A549 (cell line): Measurements from ENCODE around the gene SLC2A14. TPM values are rescaled to one million over a fixed set of nuclear protein-coding genes. Genes with fewer than 3 reads are reported as not detected.
A peak's percentile ranks its signal among the peaks of the same experiment; 100 is the strongest.
"Not testable (repeated sequence)": the region's sequence is repeated elsewhere in the genome, so short reads cannot be mapped to it uniquely, and the experiment has no call there.

Experiments
- ATAC-seq, 2 experiments: fragments of 200-7000 bp in 1 of 2; fragments of >200 bp in 1 of 2; cut with Nextera tagmentation in 1 of 2; cut with Tn5 transposase in 1 of 2; 3 replicates each; pipeline versions ENCODE4 v1.8.0 to v1.9.1; 2018 to 2020; ENCODE audit warnings: mild to moderate bottlenecking in 1 of 2, moderate library complexity in 1 of 2
- CTCF ChIA-PET: fragments of 300-600 bp; sonication (Branson Sonifier 250); formaldehyde crosslinking; extraction: SDS; loops from one replicate; lab custom pipeline; 2021; ENCODE audit warnings: antibody characterized with exemption, inconsistent platforms; lab: Yijun Ruan, JAX
- POLR2A ChIA-PET: fragments of 350-600 bp; formaldehyde crosslinking; extraction: SDS; loops from one replicate; lab custom pipeline; 2021; ENCODE audit warnings: antibody characterized with exemption, inconsistent platforms; lab: Yijun Ruan, JAX
- DNase-seq, 2 experiments: peaks; one replicate each; pipeline versions ENCODE4 v3.0.0 to v3.0.0-alpha.2; 2011 to 2016; ENCODE audit warnings: low read depth in 1 of 2, low spot score in 1 of 2
- FAIRE-seq: peaks from 2 replicates; lab custom pipeline; 2011; peaks lifted over from hg19 to GRCh38; lab: Jason Lieb, UNC
- H3K27ac ChIP-seq, 2 experiments: fragments of >200 bp; sonication (Bioruptor Twin); formaldehyde crosslinking; 3 replicates each; pipeline ENCODE4 v1.5.1; 2016 to 2017
- H3K4me1 ChIP-seq: fragments of >200 bp; sonication (Bioruptor Twin); formaldehyde crosslinking; 3 replicates; pipeline ENCODE4 v1.6.1; 2016
- H3K4me2 ChIP-seq: fragments of >200 bp; sonication (Bioruptor Twin); formaldehyde crosslinking; 3 replicates; pipeline ENCODE4 v1.6.1; 2016
- H3K4me3 ChIP-seq: fragments of >200 bp; sonication (Bioruptor Twin); formaldehyde crosslinking; 3 replicates; pipeline ENCODE4 v1.5.1; 2016
- H3K9me3 ChIP-seq: fragments of >200 bp; sonication (Bioruptor Twin); formaldehyde crosslinking; 3 replicates; pipeline ENCODE4 v1.6.1; 2016
- EHMT2 ChIP-seq: fragments of 200-600 bp; sonication (generic); IDR thresholded peaks from 2 replicates; pipeline ENCODE4 v1.6.1; 2016; ENCODE audit warnings: antibody characterized with exemption, low read depth, mild to moderate bottlenecking, moderate library complexity
- FOSB ChIP-seq: fragments of 250-450 bp; sonication (Bioruptor Pico); IDR thresholded peaks from 2 replicates; pipeline ENCODE4 v1.5.0; 2020; ENCODE audit warnings: mild to moderate bottlenecking, moderate library complexity
- MAFK ChIP-seq: fragments of 450-650 bp; IDR thresholded peaks from 2 replicates; pipeline ENCODE4 v1.6.1; 2014; ENCODE audit not compliant: partially characterized antibody
- POLR2AphosphoS2 ChIP-seq: conservative IDR thresholded peaks from 2 replicates; pipeline ENCODE4 v1.6.1; 2012; ENCODE audit warnings: low read length, improper control_type of control experiment, inconsistent platforms
- RAD21 ChIP-seq, 2 experiments: fragments of >200 bp in 1 of 2; sonication (Bioruptor Twin) in 1 of 2; formaldehyde crosslinking in 1 of 2; IDR thresholded peaks in 1 of 2; conservative IDR thresholded peaks in 1 of 2; 2 replicates in 1 of 2; 3 replicates in 1 of 2; pipeline ENCODE4 v1.6.1; 2012 to 2018; ENCODE audit warnings: inconsistent platforms in 1 of 2
- SMC3 ChIP-seq: fragments of >200 bp; sonication (Bioruptor Twin); formaldehyde crosslinking; IDR thresholded peaks from 3 replicates; pipeline ENCODE4 v1.6.1; 2018; ENCODE audit warnings: inconsistent platforms
- TFCP2L1 ChIP-seq: fragments of 250-450 bp; sonication (Bioruptor Pico); IDR thresholded peaks from 2 replicates; pipeline ENCODE4 v1.5.0; 2021; ENCODE audit warnings: mild to moderate bottlenecking
- WGBS: methylation state at CpG from one replicate; pipeline ENCODE4 v1.1.6; 2017; ENCODE audit errors: missing lambda C conversion rate; 5-methylcytosine and 5-hydroxymethylcytosine counted together
- polyA plus RNA-seq, 4 experiments: library from polyadenylated mRNA; depleted of rRNA in 3 of 4; stranded (reverse); fragments of >200 nt; fragmentation: RNase III in 1 of 4; extraction: RNeasy Plus Mini Kit Qiagen cat#74134 plus additional on column Dnase treatment in 1 of 4; gene quantifications; 2 replicates in 3 of 4; 3 replicates in 1 of 4; pipeline ENCODE4 v1.2.3, GENCODE V29; 2011 to 2017
- TF ChIP-seq, protein P1 (sequence below): fragments of >200 bp; sonication (Bioruptor Twin); formaldehyde crosslinking; IDR thresholded peaks from 3 replicates; pipeline ENCODE4 v1.5.1; 2016

SLC2A14 gene
- polyA plus RNA-seq, 2 of the 4 experiments (the other 2 are of a cell fraction) = 0.25 to 0.68 TPM

DNA sequence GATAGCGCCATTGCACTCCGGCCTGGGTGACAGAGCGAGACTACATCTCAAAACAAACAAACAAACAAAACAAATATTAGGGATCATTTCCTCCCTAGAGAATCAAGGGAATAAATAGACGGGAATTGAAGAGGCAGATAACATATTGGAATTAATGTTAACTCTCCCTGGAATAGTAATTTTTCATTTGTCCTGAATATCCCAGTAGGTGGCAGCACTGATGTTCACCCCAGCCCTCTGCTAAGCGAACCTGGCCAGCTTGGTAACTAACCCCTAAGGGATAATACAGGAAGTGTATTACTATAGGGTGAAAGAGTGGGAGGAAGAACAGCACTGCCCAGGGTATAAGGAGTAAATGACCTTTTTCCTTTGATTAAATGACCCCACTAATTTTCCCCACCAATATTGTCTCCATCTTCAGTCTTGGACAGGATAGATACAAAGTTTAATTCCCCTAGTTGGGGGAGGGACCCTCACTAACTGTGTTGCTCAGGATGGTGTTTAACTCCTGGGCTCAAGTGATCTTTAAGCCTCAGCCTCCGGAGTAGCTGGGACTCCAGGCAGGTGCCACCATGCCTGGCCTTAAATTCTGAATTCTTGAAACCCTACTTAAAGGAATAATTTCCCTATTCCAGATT lies 40.5 kb downstream of the SLC2A14 start:
- TF ChIP-seq FOSB = no peak
- TF ChIP-seq TFCP2L1 (CRISPR knock-in tag) = no peak
- peak; percentile 56 to 59 for TF ChIP-seq RAD21 (conservative IDR thresholded peaks at IDR 0.05 in 1 of 2, IDR thresholded peaks at IDR 0.05 in 1 of 2)
- peak; percentile 56 for TF ChIP-seq SMC3
- TF ChIP-seq, protein P1, sequence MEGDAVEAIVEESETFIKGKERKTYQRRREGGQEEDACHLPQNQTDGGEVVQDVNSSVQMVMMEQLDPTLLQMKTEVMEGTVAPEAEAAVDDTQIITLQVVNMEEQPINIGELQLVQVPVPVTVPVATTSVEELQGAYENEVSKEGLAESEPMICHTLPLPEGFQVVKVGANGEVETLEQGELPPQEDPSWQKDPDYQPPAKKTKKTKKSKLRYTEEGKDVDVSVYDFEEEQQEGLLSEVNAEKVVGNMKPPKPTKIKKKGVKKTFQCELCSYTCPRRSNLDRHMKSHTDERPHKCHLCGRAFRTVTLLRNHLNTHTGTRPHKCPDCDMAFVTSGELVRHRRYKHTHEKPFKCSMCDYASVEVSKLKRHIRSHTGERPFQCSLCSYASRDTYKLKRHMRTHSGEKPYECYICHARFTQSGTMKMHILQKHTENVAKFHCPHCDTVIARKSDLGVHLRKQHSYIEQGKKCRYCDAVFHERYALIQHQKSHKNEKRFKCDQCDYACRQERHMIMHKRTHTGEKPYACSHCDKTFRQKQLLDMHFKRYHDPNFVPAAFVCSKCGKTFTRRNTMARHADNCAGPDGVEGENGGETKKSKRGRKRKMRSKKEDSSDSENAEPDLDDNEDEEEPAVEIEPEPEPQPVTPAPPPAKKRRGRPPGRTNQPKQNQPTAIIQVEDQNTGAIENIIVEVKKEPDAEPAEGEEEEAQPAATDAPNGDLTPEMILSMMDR = peak; percentile 67
- H3K4me3 ChIP-seq = no peak overlapping the region
- ATAC-seq = peak; percentile 93 to 96
- H3K9me3 ChIP-seq = no peaks in the 10 kb centered on the region
- H3K4me2 ChIP-seq = peak overlapping the region; percentile 24; the same call in 1 of the 3 replicates
- CTCF ChIA-PET = interaction anchor here (0.6 to 3.3 kb wide), 20 partner anchors 10 to 788 kb away, joined by 3 to 14 read pairs (median 3); partner anchors contain the start of gene APOBEC1
- peak; percentile 69 to 83 for DNase-seq
- no peaks in the 10 kb centered on the region for H3K4me1 ChIP-seq
- H3K27ac ChIP-seq = no peak overlapping the region
- no peak for FAIRE-seq
- 36% methylated on average over 6 of the region's 6 CpGs for WGBS
- POLR2A ChIA-PET = interaction anchor here (0.6 kb wide), 1 partner anchor 195 kb away, joined by 3 read pairs; no protein-coding TSS in a partner anchor

DNA sequence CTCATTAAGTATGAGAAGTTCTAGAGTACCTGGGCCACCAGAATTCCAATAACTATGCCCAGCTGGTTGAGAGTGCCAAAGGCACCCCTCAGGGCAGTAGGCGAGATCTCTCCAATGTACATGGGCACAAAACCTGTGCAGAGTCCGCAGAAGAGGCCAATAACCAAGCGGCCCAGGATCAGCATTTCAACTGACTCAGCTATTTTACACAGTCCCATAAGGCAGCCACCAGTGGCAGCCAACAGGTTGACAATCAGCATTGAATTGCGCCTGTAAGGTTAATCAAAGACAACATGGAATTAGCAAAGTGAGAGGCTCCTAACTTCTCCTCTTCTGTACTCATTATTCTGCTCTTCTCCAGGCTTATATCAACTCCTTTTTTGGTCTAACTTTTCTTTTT lies 43.0 kb downstream of the SLC2A14 start:
- FAIRE-seq, H3K4me1 ChIP-seq, ATAC-seq, CTCF ChIA-PET, POLR2A ChIA-PET, H3K27ac ChIP-seq, H3K4me2 ChIP-seq, DNase-seq, H3K4me3 ChIP-seq: not testable (repeated sequence)
- WGBS = 65% methylated on average over 4 of the region's 4 CpGs
- peak; percentile 87 for TF ChIP-seq MAFK
- TF ChIP-seq, all 56 proteins: peak for 1; not testable (repeated sequence) for 55
- H3K9me3 ChIP-seq = not testable (repeated sequence)

DNA sequence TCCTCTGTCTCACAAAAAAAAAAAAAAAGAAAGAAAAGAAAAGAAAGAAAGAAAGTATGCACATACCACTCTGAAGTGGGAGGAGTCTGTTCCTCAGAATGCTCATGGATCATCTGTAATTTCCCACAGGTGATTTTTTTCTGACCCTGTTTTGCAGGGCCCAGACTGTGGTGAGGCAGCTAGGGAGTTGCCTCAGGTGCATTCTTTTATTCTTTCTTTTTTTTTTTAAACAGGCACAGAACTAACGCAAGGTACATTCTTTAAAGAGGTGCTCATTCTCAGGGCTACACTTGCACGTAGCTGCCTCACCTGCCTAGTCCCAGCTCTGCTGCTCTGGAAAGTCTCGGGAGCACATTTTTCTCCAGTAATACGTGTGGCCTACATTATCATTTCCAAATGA lies 47.0 kb downstream of the SLC2A14 start:
- 62% methylated on average over 4 of the region's 4 CpGs for WGBS
- POLR2A ChIA-PET, ATAC-seq, H3K9me3 ChIP-seq, DNase-seq, H3K4me3 ChIP-seq, H3K4me1 ChIP-seq, FAIRE-seq, H3K4me2 ChIP-seq, H3K27ac ChIP-seq: not testable (repeated sequence)
- CTCF ChIA-PET = interaction anchor here (0.6 kb wide), 2 partner anchors 131 to 135 kb away, joined by 3 read pairs; no protein-coding TSS in a partner anchor

GRCh38 chr12:7806863-7807487 lies 65.7 kb downstream of the SLC2A14 start:
- Histone ChIP-seq H3K4me3 (no peak overlapping the region), H3K4me2 (no peak overlapping the region), H3K27ac (no peak overlapping the region), H3K4me1 (no peaks in the 10 kb centered on the region), H3K9me3 (no peaks in the 10 kb centered on the region)
- ChIA-PET CTCF (interaction anchor here (0.5 to 5.8 kb wide), 23 partner anchors 9 to 261 kb away, joined by 3 to 85 read pairs (median 3); partner anchors contain the start of gene NANOG), POLR2A (no interaction called here)
- TF ChIP-seq POLR2AphosphoS2 (no peak), EHMT2 (no peak), SMC3 (peak; percentile 77), RAD21 (conservative IDR thresholded peaks at IDR 0.05 in 1 of 2, IDR thresholded peaks at IDR 0.05 in 1 of 2) (peak; percentile 81 to 88)
- TF ChIP-seq, protein P1 = peak; percentile 87
- WGBS = 5% methylated on average over 2 of the region's 2 CpGs
- FAIRE-seq = peak; percentile 74
- peak; percentile 75 to 78 for DNase-seq
- ATAC-seq = peak; percentile 98

- H3K4me2 ChIP-seq, DNase-seq, POLR2A ChIA-PET, H3K27ac ChIP-seq, H3K9me3 ChIP-seq, H3K4me3 ChIP-seq, H3K4me1 ChIP-seq, FAIRE-seq, ATAC-seq: not testable (repeated sequence)
- CTCF ChIA-PET = interaction anchor here (0.5 to 5.8 kb wide), 21 partner anchors 8 to 262 kb away, joined by 3 to 85 read pairs (median 3); partner anchors contain the start of gene NANOG
- WGBS = 53% methylated on average over 6 of the region's 6 CpGs
These were observed 66.4 kb downstream of the SLC2A14 start for GRCh38 chr12:7806319-7806718.
